Liver (tissue), 3 donors: ENCODE results near the gene ERI2.

Experiments used
- REST ChIP-seq: IDR thresholded peaks from 2 replicates; pipeline ENCODE4 v1.6.1; 2016; ENCODE audit warnings: antibody characterized with exemption, mild to moderate bottlenecking
- SP1 ChIP-seq: IDR thresholded peaks from 2 replicates; pipeline ENCODE4 v1.6.1; 2018; ENCODE audit warnings: antibody characterized with exemption, mild to moderate bottlenecking
- TAF1 ChIP-seq: conservative IDR thresholded peaks from 2 replicates; pipeline ENCODE4 v1.6.1; 2016; ENCODE audit warnings: antibody characterized with exemption, mild to moderate bottlenecking
- TF ChIP-seq, protein P1 (sequence below): fragments of 150-350 bp; IDR thresholded peaks from 2 replicates; pipeline ENCODE4 v1.5.1; 2017; ENCODE audit warnings: improper control_type of control experiment, low read depth, low read length; ENCODE audit not compliant: missing input control
- donor health status: healthy.
- donor health status: healthy.

GRCh38 chr16:20853981-20854620 is 47.8 kb upstream of the ERI2 start:
- TF ChIP-seq SP1 (no peak), REST (no peak), TAF1 (no peak)
- TF ChIP-seq, protein P1, sequence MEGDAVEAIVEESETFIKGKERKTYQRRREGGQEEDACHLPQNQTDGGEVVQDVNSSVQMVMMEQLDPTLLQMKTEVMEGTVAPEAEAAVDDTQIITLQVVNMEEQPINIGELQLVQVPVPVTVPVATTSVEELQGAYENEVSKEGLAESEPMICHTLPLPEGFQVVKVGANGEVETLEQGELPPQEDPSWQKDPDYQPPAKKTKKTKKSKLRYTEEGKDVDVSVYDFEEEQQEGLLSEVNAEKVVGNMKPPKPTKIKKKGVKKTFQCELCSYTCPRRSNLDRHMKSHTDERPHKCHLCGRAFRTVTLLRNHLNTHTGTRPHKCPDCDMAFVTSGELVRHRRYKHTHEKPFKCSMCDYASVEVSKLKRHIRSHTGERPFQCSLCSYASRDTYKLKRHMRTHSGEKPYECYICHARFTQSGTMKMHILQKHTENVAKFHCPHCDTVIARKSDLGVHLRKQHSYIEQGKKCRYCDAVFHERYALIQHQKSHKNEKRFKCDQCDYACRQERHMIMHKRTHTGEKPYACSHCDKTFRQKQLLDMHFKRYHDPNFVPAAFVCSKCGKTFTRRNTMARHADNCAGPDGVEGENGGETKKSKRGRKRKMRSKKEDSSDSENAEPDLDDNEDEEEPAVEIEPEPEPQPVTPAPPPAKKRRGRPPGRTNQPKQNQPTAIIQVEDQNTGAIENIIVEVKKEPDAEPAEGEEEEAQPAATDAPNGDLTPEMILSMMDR: no peak
